Fibroblast of lung (primary cell): ENCODE data around the gene FAM53B.

Source experiments
- EZH2 ChIP-seq: IDR thresholded peaks from 2 replicates; pipeline ENCODE4 v1.5.1; 2012; ENCODE audit warnings: low read length, control low read depth, mild to moderate bottlenecking; ENCODE audit errors: missing control alignments
- TF ChIP-seq, protein P1 (sequence below), 2 donors: IDR thresholded peaks in 1 of 2; conservative IDR thresholded peaks in 1 of 2; 1 replicate in 1 of 2; 2 replicates in 1 of 2; pipeline ENCODE4 v1.5.1; 2011 to 2012; ENCODE audit warnings: low read length in 2 of 2, control low read depth in 1 of 2, inconsistent platforms in 1 of 2, low read depth in 1 of 2, mild to moderate bottlenecking in 1 of 2

DNA sequence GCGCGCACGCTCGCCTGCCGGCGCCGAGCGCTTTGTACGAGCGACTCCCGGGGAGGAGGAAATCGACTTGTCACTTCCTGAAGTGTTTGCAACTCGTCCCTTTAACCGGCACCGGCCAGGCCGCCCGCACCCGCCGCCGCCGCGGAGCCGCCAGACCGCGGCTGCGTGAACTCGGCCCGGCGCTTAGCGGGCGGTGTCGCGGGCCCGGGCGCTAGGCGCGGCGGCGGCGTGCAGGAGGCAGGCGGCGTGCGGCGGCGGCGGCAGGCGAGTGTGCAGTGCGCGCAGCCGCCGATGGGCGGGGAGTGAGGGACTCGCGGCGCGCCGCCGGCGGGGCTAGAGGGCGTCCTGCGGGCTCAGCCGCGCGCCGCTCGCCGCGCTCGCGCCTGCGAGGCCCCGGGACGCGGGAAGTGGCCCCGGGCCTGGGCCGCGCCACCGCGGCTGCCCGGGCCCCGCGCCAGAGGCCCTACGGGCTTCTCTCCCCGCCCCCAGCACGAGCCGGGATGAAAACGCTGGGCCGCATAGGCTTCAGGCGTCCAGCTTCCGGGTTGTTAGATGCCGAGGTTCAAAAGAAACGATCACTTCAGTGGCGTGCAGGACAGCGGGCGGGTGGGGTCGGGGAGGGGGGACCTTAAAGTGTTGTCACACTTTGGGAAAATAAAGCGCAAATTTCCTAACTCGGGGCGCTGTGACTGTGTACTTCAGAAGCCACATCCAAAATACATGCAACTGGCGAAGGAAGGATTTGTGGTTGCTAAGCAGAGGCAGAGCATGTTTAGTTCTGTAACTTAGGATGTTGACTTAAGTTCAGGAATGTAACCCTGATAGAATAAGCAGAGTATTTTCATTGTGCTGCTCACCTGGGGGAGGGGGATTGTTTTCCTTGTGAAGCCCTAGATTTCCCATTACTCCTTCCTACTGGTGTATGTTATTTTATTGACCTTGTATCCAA lies at the start of gene FAM53B:
- no peak for TF ChIP-seq EZH2
- TF ChIP-seq, protein P1, sequence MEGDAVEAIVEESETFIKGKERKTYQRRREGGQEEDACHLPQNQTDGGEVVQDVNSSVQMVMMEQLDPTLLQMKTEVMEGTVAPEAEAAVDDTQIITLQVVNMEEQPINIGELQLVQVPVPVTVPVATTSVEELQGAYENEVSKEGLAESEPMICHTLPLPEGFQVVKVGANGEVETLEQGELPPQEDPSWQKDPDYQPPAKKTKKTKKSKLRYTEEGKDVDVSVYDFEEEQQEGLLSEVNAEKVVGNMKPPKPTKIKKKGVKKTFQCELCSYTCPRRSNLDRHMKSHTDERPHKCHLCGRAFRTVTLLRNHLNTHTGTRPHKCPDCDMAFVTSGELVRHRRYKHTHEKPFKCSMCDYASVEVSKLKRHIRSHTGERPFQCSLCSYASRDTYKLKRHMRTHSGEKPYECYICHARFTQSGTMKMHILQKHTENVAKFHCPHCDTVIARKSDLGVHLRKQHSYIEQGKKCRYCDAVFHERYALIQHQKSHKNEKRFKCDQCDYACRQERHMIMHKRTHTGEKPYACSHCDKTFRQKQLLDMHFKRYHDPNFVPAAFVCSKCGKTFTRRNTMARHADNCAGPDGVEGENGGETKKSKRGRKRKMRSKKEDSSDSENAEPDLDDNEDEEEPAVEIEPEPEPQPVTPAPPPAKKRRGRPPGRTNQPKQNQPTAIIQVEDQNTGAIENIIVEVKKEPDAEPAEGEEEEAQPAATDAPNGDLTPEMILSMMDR (conservative IDR thresholded peaks at IDR 0.05 in 1 of 2, IDR thresholded peaks at IDR 0.05 in 1 of 2; ENCODE audit: low read depth in 1 of 2, low read length in 2 of 2): no peak
